Neural progenitor cell (in vitro differentiated cells): ENCODE data around the gene KRT79. TPM values are rescaled to one million over a fixed set of nuclear protein-coding genes. Genes with fewer than 3 reads are reported as not detected.

Source experiments
- DNase-seq: peaks from one replicate; pipeline ENCODE4 v3.0.0-alpha.2; 2016; ENCODE audit warnings: low spot score
- H2AFZ ChIP-seq: fragments of 200-600 bp; sonication (generic); replicated peaks from 2 replicates; pipeline ENCODE4 v1.6.1; 2016; ENCODE audit warnings: antibody characterized with exemption
- H3F3A ChIP-seq: fragments of 200-600 bp; sonication (generic); 2 replicates; pipeline ENCODE4 v1.6.1; 2016; ENCODE audit warnings: antibody characterized with exemption, low read depth
- H3K27ac ChIP-seq: fragments of 200-600 bp; sonication (generic); 2 replicates; pipeline ENCODE4 v1.5.1; 2016; ENCODE audit warnings: mild to moderate bottlenecking
- H3K27me3 ChIP-seq: fragments of 200-600 bp; sonication (generic); 2 replicates; pipeline ENCODE4 v1.6.1; 2016; ENCODE audit warnings: mild to moderate bottlenecking, moderate library complexity
- H3K36me3 ChIP-seq: fragments of 200-600 bp; sonication (generic); 2 replicates; pipeline ENCODE4 v1.5.1; 2016
- H3K4me1 ChIP-seq: fragments of 200-600 bp; sonication (generic); 2 replicates; pipeline ENCODE4 v1.6.1; 2016; ENCODE audit warnings: mixed run types
- H3K4me2 ChIP-seq: fragments of 200-600 bp; sonication (generic); 2 replicates; pipeline ENCODE4 v1.6.1; 2016
- H3K4me3 ChIP-seq: fragments of 200-600 bp; sonication (generic); 2 replicates; pipeline ENCODE4 v1.5.1; 2016
- H3K79me2 ChIP-seq: fragments of 200-600 bp; sonication (generic); 2 replicates; pipeline ENCODE4 v1.6.1; 2016; ENCODE audit warnings: low read depth
- H3K9ac ChIP-seq: fragments of 200-600 bp; sonication (generic); 2 replicates; pipeline ENCODE4 v1.6.1; 2016
- H3K9me3 ChIP-seq: fragments of 200-600 bp; sonication (generic); 2 replicates; pipeline ENCODE4 v1.5.1; 2016; ENCODE audit warnings: low read depth
- H4K20me1 ChIP-seq: fragments of 200-600 bp; sonication (generic); 2 replicates; pipeline ENCODE4 v1.6.1; 2016; ENCODE audit warnings: low read depth
- H3K27ac Mint-ChIP-seq: 3 replicates; pipeline ENCODE4 v1.8.0; 2021; ENCODE audit warnings: mixed read lengths
- H3K27me3 Mint-ChIP-seq: 2 replicates; pipeline ENCODE4 v1.8.0; 2022; ENCODE audit warnings: low read depth, mild to moderate bottlenecking, inconsistent platforms, moderate library complexity, mixed read lengths; ENCODE audit not compliant: insufficient read depth
- H3K36me3 Mint-ChIP-seq: 3 replicates; pipeline ENCODE4 v1.8.0; 2021; ENCODE audit warnings: mixed read lengths
- H3K4me1 Mint-ChIP-seq: 3 replicates; pipeline ENCODE4 v1.8.0; 2021; ENCODE audit warnings: mixed read lengths
- H3K4me3 Mint-ChIP-seq: 3 replicates; pipeline ENCODE4 v1.8.0; 2021; ENCODE audit warnings: mild to moderate bottlenecking, moderate library complexity, mixed read lengths
- H3K9me3 Mint-ChIP-seq: 3 replicates; pipeline ENCODE4 v1.8.0; 2020; ENCODE audit warnings: mixed read lengths
- EZH2 ChIP-seq: fragments of 200-600 bp; sonication (generic); IDR thresholded peaks from 2 replicates; pipeline ENCODE4 v1.6.1; 2017; ENCODE audit warnings: antibody characterized with exemption, mild to moderate bottlenecking, moderate library complexity
- EZH2phosphoT487 ChIP-seq: fragments of 200-600 bp; sonication (generic); IDR thresholded peaks from 2 replicates; pipeline ENCODE4 v1.6.1; 2017; ENCODE audit warnings: antibody characterized with exemption
- total RNA-seq: library from RNA; depleted of rRNA; stranded (reverse); fragments of >200 nt; gene quantifications from 2 replicates; pipeline ENCODE4 v1.2.3, GENCODE V29; 2015; ENCODE audit warnings: low replicate concordance
- TF ChIP-seq, protein P1 (sequence below): fragments of 200-600 bp; sonication (generic); IDR thresholded peaks from 2 replicates; pipeline ENCODE4 v1.5.1; 2017; ENCODE audit warnings: antibody characterized with exemption, mild to moderate bottlenecking

KRT79 gene
- total RNA-seq, 1 donor from 2014 or later = not detected

DNA sequence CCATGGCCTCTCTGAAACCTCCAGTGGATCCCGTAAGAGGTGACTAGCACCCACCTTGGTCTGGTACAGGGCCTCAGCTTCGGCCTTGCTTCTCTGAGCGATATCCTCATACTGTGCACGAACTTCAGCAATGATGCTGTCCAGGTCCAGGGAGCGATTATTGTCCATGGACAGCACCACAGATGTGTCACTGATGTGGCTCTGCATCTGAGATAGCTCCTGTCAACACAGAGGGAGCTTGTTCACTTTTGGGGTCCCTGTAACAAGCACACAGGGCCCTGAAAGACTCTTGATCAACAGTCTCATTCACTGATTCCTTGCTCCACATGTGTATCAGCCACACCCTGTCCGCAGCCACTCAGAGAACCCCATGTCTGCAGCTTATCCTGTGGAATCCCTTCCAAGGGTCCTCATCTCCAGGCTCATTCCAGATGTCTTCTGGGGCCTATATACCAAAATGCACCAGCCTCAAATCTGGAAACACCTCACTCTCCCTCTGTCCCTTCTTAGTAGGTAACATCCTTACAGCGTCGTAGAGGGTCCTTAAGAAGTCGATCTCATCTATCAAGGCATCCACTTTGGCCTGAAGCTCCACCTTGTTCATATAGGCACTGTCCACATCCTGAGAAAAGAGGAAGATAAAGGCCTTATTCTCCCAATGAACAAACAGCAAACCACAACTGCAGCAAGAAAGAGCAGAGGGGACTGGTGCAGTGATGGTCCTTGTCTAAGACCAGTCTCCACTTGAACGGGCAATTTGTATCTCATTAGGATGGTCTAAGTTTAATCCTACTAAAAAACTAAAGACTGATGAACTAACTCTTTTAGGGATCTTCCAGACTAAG, 41.7 kb downstream of the KRT79 start:
- H3K4me1 Mint-ChIP-seq = no peaks in the 10 kb centered on the region
- no peak for DNase-seq
- H3K9me3 Mint-ChIP-seq = no peaks in the 10 kb centered on the region
- Histone ChIP-seq H3K27me3 (no peaks in the 10 kb centered on the region), H3K27ac (no peak overlapping the region), H3K9me3 (no peaks in the 10 kb centered on the region), H3K79me2 (no peaks in the 10 kb centered on the region), H3K9ac (no peak overlapping the region), H4K20me1 (no peaks in the 10 kb centered on the region), H3K4me3 (no peak overlapping the region), H3K36me3 (no peaks in the 10 kb centered on the region), H3F3A (no peaks in the 10 kb centered on the region), H3K4me2 (no peak overlapping the region), H2AFZ (no peak overlapping the region), H3K4me1 (no peaks in the 10 kb centered on the region)
- no peaks in the 10 kb centered on the region for H3K36me3 Mint-ChIP-seq
- peaks cover 16% of the 10 kb centered on the region for H3K27me3 Mint-ChIP-seq
- TF ChIP-seq EZH2 (no peak), EZH2phosphoT487 (no peak)
- TF ChIP-seq, protein P1, sequence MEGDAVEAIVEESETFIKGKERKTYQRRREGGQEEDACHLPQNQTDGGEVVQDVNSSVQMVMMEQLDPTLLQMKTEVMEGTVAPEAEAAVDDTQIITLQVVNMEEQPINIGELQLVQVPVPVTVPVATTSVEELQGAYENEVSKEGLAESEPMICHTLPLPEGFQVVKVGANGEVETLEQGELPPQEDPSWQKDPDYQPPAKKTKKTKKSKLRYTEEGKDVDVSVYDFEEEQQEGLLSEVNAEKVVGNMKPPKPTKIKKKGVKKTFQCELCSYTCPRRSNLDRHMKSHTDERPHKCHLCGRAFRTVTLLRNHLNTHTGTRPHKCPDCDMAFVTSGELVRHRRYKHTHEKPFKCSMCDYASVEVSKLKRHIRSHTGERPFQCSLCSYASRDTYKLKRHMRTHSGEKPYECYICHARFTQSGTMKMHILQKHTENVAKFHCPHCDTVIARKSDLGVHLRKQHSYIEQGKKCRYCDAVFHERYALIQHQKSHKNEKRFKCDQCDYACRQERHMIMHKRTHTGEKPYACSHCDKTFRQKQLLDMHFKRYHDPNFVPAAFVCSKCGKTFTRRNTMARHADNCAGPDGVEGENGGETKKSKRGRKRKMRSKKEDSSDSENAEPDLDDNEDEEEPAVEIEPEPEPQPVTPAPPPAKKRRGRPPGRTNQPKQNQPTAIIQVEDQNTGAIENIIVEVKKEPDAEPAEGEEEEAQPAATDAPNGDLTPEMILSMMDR = no peak
- H3K4me3 Mint-ChIP-seq = no peak overlapping the region
- H3K27ac Mint-ChIP-seq = no peak overlapping the region

DNA sequence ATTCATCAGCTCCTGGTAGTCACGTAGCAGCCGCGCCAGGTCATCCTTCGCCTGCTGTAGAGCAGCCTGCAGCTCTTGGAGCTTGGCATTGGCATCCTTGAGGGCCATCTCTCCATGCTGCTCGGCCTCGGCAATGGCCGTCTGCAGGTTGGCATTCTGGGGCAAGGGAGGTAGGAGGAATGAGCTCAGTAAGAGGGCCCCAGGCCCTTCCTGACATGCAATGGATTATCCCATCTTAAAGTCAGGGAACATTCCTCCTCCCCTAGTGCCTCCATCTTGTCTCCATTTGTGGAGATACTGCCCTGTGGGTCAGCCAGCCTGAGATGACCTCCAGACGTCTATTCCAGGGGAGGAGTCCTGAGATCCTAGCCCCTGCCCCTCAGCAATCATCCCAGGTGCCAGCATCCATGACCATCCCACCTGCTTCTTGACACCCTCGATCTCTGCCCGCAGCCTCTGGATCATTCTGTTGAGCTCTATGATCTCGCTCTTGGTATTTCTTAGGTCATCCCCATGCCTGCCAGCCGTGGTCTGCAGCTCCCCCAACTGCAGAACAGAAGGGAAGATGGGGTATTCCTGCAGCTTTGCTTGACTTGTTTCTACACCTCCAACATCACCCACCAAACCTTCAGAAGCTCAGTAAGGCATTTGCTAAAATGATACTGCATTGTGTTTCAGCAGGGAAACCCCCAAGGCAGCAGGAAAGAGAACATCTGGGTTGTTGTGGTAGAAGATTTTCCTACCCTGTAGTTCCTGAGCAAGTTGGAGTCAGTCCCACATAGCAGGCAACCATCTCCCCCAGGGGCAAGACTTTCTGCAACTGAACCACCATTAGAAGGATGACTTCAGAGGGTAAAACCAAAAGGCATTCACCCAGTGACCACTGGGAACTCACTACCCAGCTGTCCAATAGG, 42.6 kb downstream of the KRT79 start:
- no peak overlapping the region for H2AFZ ChIP-seq
- Mint-ChIP-seq H3K9me3 (no peaks in the 10 kb centered on the region), H3K36me3 (no peaks in the 10 kb centered on the region), H3K27me3 (peaks cover 16% of the 10 kb centered on the region), H3K27ac (no peak overlapping the region), H3K4me1 (no peaks in the 10 kb centered on the region), H3K4me3 (no peak overlapping the region)
- H3K36me3 ChIP-seq = no peaks in the 10 kb centered on the region
- H3K27ac ChIP-seq = no peak overlapping the region
- DNase-seq = no peak
- H3F3A ChIP-seq = no peaks in the 10 kb centered on the region
- TF ChIP-seq, protein P1 = no peak
- TF ChIP-seq EZH2 (no peak), EZH2phosphoT487 (no peak)
- H3K79me2 ChIP-seq = no peaks in the 10 kb centered on the region
- H3K4me3 ChIP-seq = no peak overlapping the region
- H3K4me1 ChIP-seq = no peaks in the 10 kb centered on the region
- H3K9ac ChIP-seq = no peak overlapping the region
- no peaks in the 10 kb centered on the region for H3K9me3 ChIP-seq
- no peak overlapping the region for H3K4me2 ChIP-seq
- no peaks in the 10 kb centered on the region for H4K20me1 ChIP-seq
- no peaks in the 10 kb centered on the region for H3K27me3 ChIP-seq

DNA sequence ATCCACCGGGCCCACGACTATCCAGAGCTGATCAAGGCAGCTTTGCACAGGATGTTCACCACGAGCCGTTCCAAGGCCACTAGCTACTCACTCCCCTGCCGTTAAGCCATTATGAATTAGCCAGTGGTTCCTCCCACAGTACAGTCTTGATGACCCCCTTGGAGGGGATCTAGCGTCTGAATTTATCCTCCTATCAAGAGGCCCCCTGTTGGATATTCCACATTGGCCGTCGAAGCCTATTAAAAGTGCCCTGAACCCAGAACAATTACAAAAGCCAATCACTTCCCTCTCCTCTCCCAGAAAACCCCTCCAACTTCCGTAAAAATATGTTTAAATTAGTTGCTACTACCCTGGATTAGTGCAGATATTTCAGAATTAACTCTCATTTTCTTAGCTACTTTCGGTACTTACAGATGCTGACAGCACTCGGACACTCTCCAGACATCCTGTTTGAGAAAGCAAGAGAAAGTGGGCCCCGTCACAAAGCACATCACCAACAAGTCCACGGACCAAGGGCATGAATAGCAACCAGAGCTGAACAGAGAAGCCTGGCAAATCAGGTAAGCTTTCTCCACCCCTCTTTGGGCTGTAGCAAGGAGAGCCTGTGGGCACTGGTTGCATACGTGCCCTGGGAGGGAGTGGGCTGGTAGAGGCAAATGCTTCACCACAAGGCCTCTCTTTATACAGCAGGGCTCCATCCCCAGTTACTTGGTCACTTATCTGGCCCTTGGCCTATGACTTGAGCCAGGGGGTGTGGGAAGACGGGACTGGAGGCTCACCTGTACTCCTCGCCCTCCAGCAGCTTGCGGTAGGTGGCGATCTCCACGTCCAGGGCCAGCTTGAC, 43.5 kb downstream of the KRT79 start:
- Histone ChIP-seq H3K4me2 (no peak overlapping the region), H2AFZ (no peak overlapping the region), H3K9ac (no peak overlapping the region), H4K20me1 (no peaks in the 10 kb centered on the region), H3K27me3 (no peaks in the 10 kb centered on the region), H3K4me1 (no peaks in the 10 kb centered on the region), H3K4me3 (no peak overlapping the region), H3K9me3 (no peaks in the 10 kb centered on the region), H3F3A (no peaks in the 10 kb centered on the region), H3K27ac (no peak overlapping the region), H3K79me2 (no peaks in the 10 kb centered on the region), H3K36me3 (no peaks in the 10 kb centered on the region)
- Mint-ChIP-seq H3K9me3 (no peaks in the 10 kb centered on the region), H3K4me1 (no peaks in the 10 kb centered on the region), H3K27me3 (peaks cover 16% of the 10 kb centered on the region), H3K27ac (no peak overlapping the region), H3K4me3 (no peak overlapping the region), H3K36me3 (no peaks in the 10 kb centered on the region)
- TF ChIP-seq, protein P1 = no peak
- no peak for TF ChIP-seq EZH2phosphoT487
- TF ChIP-seq EZH2 = no peak
- DNase-seq = no peak
